Smooth muscle cell (in vitro differentiated cells): ENCODE measurements around the gene SMOC2. TPM values are rescaled to one million over a fixed set of nuclear protein-coding genes. Genes with fewer than 3 reads are reported as not detected.

Experiments used
- DNase-seq: peaks from one replicate; lab custom pipeline; 2025; ENCODE audit not compliant: unreplicated experiment; lab: John Stamatoyannopoulos, UW
- H2AFZ ChIP-seq: fragments of 200-600 bp; sonication (generic); 2 replicates; pipeline ENCODE4 v1.6.0; 2016; ENCODE audit warnings: antibody characterized with exemption, low read depth, mild to moderate bottlenecking
- H3F3A ChIP-seq: fragments of 200-600 bp; sonication (generic); 2 replicates; pipeline ENCODE4 v1.6.0; 2017; ENCODE audit warnings: antibody characterized with exemption, low read depth
- H3K27ac ChIP-seq: fragments of 200-600 bp; sonication (generic); 2 replicates; pipeline ENCODE4 v1.5.1; 2016; ENCODE audit warnings: low read depth, mild to moderate bottlenecking
- H3K27me3 ChIP-seq: fragments of 200-600 bp; sonication (generic); 2 replicates; pipeline ENCODE4 v1.6.1; 2016; ENCODE audit warnings: low read depth, mild to moderate bottlenecking
- H3K36me3 ChIP-seq: fragments of 200-600 bp; sonication (generic); 2 replicates; pipeline ENCODE4 v1.5.1; 2016; ENCODE audit warnings: low read depth
- H3K4me1 ChIP-seq: fragments of 200-600 bp; sonication (generic); 2 replicates; pipeline ENCODE4 v1.5.1; 2016; ENCODE audit warnings: low read depth
- H3K4me2 ChIP-seq: fragments of 200-600 bp; sonication (generic); 2 replicates; pipeline ENCODE4 v1.6.0; 2016; ENCODE audit warnings: mild to moderate bottlenecking
- H3K4me3 ChIP-seq: fragments of 200-600 bp; sonication (generic); 2 replicates; pipeline ENCODE4 v1.5.1; 2016; ENCODE audit warnings: mild to moderate bottlenecking
- H3K79me2 ChIP-seq: fragments of 200-600 bp; sonication (generic); 2 replicates; pipeline ENCODE4 v1.6.0; 2016; ENCODE audit warnings: low read depth, mild to moderate bottlenecking
- H3K9ac ChIP-seq: fragments of 200-600 bp; sonication (generic); 2 replicates; pipeline ENCODE4 v1.6.0; 2016; ENCODE audit warnings: low read depth
- H3K9me3 ChIP-seq: fragments of 200-600 bp; sonication (generic); replicated peaks from 2 replicates; pipeline ENCODE4 v1.5.1; 2016; ENCODE audit warnings: low read depth
- H4K20me1 ChIP-seq: fragments of 200-600 bp; sonication (generic); 2 replicates; pipeline ENCODE4 v1.6.0; 2016; ENCODE audit warnings: low read depth
- CTCF ChIP-seq: fragments of 200-600 bp; sonication (generic); IDR thresholded peaks from 2 replicates; pipeline ENCODE4 v1.5.1; 2017; ENCODE audit warnings: borderline replicate concordance, mild to moderate bottlenecking, antibody characterized with exemption; ENCODE audit not compliant: insufficient read depth, poor library complexity, severe bottlenecking
- WGBS: methylation state at CpG from one replicate; pipeline ENCODE4 v1.1.7; 2016; ENCODE audit warnings: low lambda C conversion rate; 5-methylcytosine and 5-hydroxymethylcytosine counted together
- polyA plus RNA-seq: library from polyadenylated mRNA; unstranded; fragments of >200 nt; fragmentation: Nextera tagmentation; extraction: Ambion mirVana; gene quantifications from 2 replicates; pipeline ENCODE4 v1.2.1, GENCODE V29; 2016
- total RNA-seq: library from RNA; depleted of rRNA; stranded (reverse); fragments of >200 nt; gene quantifications from 2 replicates; pipeline ENCODE4 v1.2.3, GENCODE V29; 2014

Gene SMOC2
- total and polyA plus RNA-seq, 2 experiments from 2014 or later, result 0.63 to 1.2 TPM

DNA sequence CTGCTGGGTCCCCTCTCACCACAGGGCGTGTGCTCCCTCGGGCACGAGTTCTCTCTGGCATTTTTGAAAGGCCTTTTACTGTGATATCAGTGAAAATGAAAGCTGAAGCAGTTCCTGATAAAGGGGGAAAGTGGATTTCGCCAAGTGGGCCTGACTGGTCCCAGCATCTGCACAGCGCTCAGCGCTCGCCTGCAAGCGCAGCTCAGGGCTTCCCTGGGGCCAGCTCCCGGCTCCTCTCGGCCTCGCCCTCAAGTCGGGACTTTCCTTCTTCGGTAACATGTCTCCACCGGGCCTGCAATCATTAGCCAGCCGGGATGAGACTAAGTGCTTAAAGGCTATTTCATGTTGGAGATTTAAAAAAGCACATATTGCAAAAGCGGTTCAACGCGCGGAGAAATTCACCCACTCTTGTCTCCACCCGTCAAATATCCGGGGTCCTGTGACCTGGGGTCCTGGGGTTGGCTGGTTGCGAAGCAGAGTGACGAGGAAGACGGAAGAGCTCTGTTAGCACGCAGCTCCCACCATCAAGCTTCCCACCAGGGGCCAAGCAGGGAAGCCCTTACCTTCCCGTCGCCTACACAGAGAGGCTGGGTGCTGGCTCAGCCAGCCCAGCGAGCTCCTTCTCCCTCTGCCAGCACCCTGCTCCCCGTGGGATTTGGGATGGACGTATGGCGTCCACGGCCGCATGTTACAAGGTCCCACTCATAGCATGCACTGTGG is 114.1 kb downstream of the SMOC2 start:
- no peak overlapping the region for H3K9ac ChIP-seq
- DNase-seq, result no peak
- no peaks in the 10 kb centered on the region for H4K20me1 ChIP-seq
- H3F3A ChIP-seq, result no peaks in the 10 kb centered on the region
- H3K79me2 ChIP-seq, result no peaks in the 10 kb centered on the region
- WGBS, result 92% methylated on average over 33 of the region's 33 CpGs
- H3K27ac ChIP-seq, result no peak overlapping the region
- H3K27me3 ChIP-seq, result no peaks in the 10 kb centered on the region
- no peak overlapping the region for H2AFZ ChIP-seq
- TF ChIP-seq CTCF, result no peak
- no peaks in the 10 kb centered on the region for H3K4me1 ChIP-seq
- no peaks in the 10 kb centered on the region for H3K9me3 ChIP-seq
- H3K4me2 ChIP-seq, result no peak overlapping the region
- H3K36me3 ChIP-seq, result no peaks in the 10 kb centered on the region
- no peak overlapping the region for H3K4me3 ChIP-seq

DNA sequence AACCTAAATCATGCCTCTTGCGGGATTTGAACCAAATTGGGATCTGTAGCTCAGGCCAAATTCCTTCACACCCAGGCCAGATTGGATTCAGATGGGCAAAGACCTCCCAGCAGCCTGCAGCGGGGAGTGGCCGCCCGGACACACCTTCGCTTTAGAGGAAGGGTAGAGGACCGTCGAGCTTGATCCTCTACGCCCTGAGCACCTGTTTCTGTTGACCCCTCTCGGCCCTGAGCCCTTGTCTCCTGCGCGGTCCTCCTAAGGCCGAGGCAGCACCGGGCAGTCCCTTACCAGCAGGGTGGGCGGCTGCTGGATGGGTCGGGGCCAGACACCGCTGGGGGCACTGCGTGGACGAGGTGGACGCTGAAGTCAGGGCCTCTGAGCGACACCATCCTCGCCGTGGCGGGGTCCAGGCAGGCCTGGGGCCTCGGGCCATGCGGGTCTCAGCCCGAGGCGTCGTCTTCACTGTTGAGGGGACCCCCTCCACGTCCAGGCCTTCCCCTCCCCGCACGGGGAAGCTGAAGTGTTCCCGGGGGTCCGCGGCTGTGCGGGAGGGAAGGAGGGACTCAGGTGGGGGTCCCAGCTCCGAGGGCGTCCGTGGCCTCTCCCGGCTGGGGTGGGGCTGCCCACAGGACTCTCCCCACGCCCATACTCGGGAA is 114.8 kb downstream of the SMOC2 start:
- H2AFZ ChIP-seq, result no peak overlapping the region
- H3F3A ChIP-seq, result no peaks in the 10 kb centered on the region
- 95% methylated on average over 28 of the region's 41 CpGs for WGBS
- no peaks in the 10 kb centered on the region for H4K20me1 ChIP-seq
- H3K36me3 ChIP-seq, result no peaks in the 10 kb centered on the region
- H3K79me2 ChIP-seq, result no peaks in the 10 kb centered on the region
- no peaks in the 10 kb centered on the region for H3K27me3 ChIP-seq
- no peak for DNase-seq
- H3K9ac ChIP-seq, result no peak overlapping the region
- no peak overlapping the region for H3K27ac ChIP-seq
- H3K4me2 ChIP-seq, result no peak overlapping the region
- no peaks in the 10 kb centered on the region for H3K4me1 ChIP-seq
- no peaks in the 10 kb centered on the region for H3K9me3 ChIP-seq
- H3K4me3 ChIP-seq, result no peak overlapping the region
- no peak for TF ChIP-seq CTCF

GRCh38 chr6:168557512-168557911 is 116.5 kb downstream of the SMOC2 start:
- H3K27ac ChIP-seq, result no peak overlapping the region
- no peaks in the 10 kb centered on the region for H3K79me2 ChIP-seq
- TF ChIP-seq CTCF, result no peak
- no peaks in the 10 kb centered on the region for H3K27me3 ChIP-seq
- DNase-seq, result no peak
- no peaks in the 10 kb centered on the region for H4K20me1 ChIP-seq
- no peaks in the 10 kb centered on the region for H3K9me3 ChIP-seq
- H3K4me1 ChIP-seq, result no peaks in the 10 kb centered on the region
- no peaks in the 10 kb centered on the region for H3F3A ChIP-seq
- no peaks in the 10 kb centered on the region for H3K36me3 ChIP-seq
- WGBS, result 96% methylated on average over 8 of the region's 8 CpGs
- H2AFZ ChIP-seq, result no peak overlapping the region
- H3K4me3 ChIP-seq, result no peak overlapping the region
- no peak overlapping the region for H3K4me2 ChIP-seq
- no peak overlapping the region for H3K9ac ChIP-seq

DNA sequence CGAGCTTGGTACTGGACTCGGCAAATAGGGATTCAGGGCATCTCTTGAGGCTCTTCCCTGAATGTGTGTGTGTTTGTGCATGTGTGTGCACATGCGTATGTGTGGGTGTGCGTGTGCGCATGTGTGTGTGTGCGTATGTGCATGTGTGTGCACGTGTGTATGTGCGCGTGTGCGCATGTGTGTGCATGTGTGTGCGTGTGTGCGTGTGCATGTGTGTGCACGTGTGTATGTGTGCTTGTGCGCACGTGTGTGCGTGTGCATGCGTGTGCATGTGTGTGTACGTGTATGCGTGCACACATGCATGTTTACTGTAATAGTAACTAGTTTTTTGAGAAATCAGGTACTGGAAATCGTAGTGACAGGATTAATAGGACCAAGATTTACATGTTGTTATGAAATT is 117.7 kb downstream of the SMOC2 start:
- Histone ChIP-seq H3K79me2 (no peaks in the 10 kb centered on the region), H3K9me3 (no peaks in the 10 kb centered on the region), H3F3A (no peaks in the 10 kb centered on the region), H3K27ac (no peak overlapping the region), H3K4me1 (no peaks in the 10 kb centered on the region), H4K20me1 (no peaks in the 10 kb centered on the region), H3K36me3 (no peaks in the 10 kb centered on the region), H3K9ac (no peak overlapping the region), H3K27me3 (no peaks in the 10 kb centered on the region), H3K4me3 (no peak overlapping the region), H3K4me2 (no peak overlapping the region), H2AFZ (no peak overlapping the region)
- no peak for DNase-seq
- no peak for TF ChIP-seq CTCF
- WGBS, result 96% methylated on average over 20 of the region's 20 CpGs
